SJCRH30 (cell line): Measurements from ENCODE around the gene PRKCE. TPM values are rescaled to one million over a fixed set of nuclear protein-coding genes. Genes with fewer than 3 reads are reported as not detected.

Source experiments
- DNase-seq, 2 experiments: peaks; one replicate each; pipeline ENCODE4 v3.0.0-alpha.2; 2015 to 2020
- H3K27ac ChIP-seq: fragments of 250-450 bp; sonication (Bioruptor Pico); 2 replicates; pipeline ENCODE4 v1.5.1; 2020; ENCODE audit warnings: mild to moderate bottlenecking, moderate library complexity
- H3K27me3 ChIP-seq: fragments of 250-450 bp; sonication (Bioruptor Pico); 2 replicates; pipeline ENCODE4 v1.5.1; 2020; ENCODE audit warnings: mild to moderate bottlenecking, moderate library complexity
- H3K36me3 ChIP-seq: fragments of 250-450 bp; sonication (Bioruptor Pico); 2 replicates; pipeline ENCODE4 v1.5.1; 2020; ENCODE audit warnings: mild to moderate bottlenecking, moderate library complexity
- H3K4me1 ChIP-seq: fragments of 250-450 bp; sonication (Bioruptor Pico); 2 replicates; pipeline ENCODE4 v1.5.1; 2020; ENCODE audit warnings: mild to moderate bottlenecking, moderate library complexity
- H3K4me3 ChIP-seq: fragments of 250-450 bp; sonication (Bioruptor Pico); 2 replicates; pipeline ENCODE4 v1.5.1; 2020; ENCODE audit warnings: mild to moderate bottlenecking, moderate library complexity
- H3K9me3 ChIP-seq: fragments of 250-450 bp; sonication (Bioruptor Pico); replicated peaks from 2 replicates; pipeline ENCODE4 v1.5.1; 2020; ENCODE audit warnings: mild to moderate bottlenecking, moderate library complexity
- total RNA-seq: library from RNA; depleted of rRNA; stranded (reverse); fragments of >200 nt; shearing (Covaris generic); gene quantifications from 2 replicates; pipeline ENCODE4 v1.2.3, GENCODE V29; 2014

PRKCE gene
- total RNA-seq, 1 experiment from 2014 or later: 11.9 TPM

GRCh38 chr2:45964223-45964841, 312.9 kb downstream of the PRKCE start:
- Histone ChIP-seq H3K27me3 (no peaks in the 10 kb centered on the region), H3K4me3 (no peak overlapping the region), H3K36me3 (no peaks in the 10 kb centered on the region), H3K27ac (no peak overlapping the region), H3K4me1 (peaks cover 11% of the 10 kb centered on the region; the same call in 1 of the 2 replicates), H3K9me3 (no peaks in the 10 kb centered on the region)
- peak; percentile 70 to 78 for DNase-seq

DNA sequence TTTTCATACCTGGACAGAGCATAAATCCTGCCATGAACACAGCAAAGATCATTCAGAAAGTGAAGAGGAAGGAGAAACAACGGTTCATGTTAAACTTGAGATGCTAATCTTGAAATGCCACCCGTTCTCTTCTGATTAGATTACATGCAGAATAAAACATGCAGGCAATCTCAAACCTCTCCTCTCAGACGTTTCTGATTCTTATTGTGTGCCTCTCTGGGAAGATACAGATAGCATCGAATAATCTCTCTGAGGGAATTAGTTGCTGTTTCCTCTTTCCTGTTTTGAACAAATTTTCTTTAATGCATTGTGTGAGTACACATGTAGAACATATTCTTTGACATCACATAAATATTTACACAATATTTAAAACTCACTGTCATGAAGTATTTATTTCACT, 313.4 kb downstream of the PRKCE start:
- no peak overlapping the region for H3K27ac ChIP-seq
- no peak for DNase-seq

GRCh38 chr2:45965871-45966498, 314.5 kb downstream of the PRKCE start:
- H3K4me3 ChIP-seq: no peak overlapping the region
- peaks cover 11% of the 10 kb centered on the region; the same call in 1 of the 2 replicates for H3K4me1 ChIP-seq
- DNase-seq: no peak
- no peak overlapping the region for H3K27ac ChIP-seq
- no peaks in the 10 kb centered on the region for H3K27me3 ChIP-seq
- H3K9me3 ChIP-seq: no peaks in the 10 kb centered on the region
- H3K36me3 ChIP-seq: no peaks in the 10 kb centered on the region

More for the DNA sequence above, 313.4 kb downstream of the PRKCE start:
- Histone ChIP-seq H3K9me3 (no peaks in the 10 kb centered on the region), H3K27me3 (no peaks in the 10 kb centered on the region), H3K4me1 (peaks cover 11% of the 10 kb centered on the region; the same call in 1 of the 2 replicates), H3K4me3 (no peak overlapping the region), H3K36me3 (no peaks in the 10 kb centered on the region)

DNA sequence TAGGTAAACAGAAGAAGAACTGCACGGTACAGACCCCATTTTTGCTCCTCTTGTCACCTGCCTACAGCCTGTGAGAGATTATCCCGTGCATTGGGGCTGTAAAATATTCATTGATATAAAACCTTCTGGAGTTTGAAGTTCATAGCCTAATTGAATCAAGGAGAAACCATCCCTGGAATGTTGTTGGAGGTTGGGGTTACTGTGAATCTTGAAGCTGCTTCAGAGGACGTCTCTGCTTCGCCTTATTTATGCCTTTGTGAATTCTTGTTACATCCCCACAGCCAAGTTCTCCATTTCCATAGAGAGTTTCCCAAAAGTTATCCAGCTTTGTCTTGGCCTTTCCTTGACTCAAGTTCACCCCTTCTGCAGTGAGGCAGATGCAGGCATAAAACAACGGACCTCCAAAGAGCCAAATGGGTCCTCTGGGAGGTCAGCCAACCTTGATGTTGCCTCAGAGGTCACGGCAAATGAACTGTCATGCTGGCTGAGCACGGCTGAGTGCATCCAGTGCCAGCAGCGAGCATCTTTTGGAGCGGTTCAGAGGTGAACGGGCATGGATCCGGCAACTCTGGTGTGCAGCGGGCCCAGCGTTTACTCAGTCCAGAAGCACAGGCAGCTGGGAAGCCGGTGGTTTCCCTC, 317.6 kb downstream of the PRKCE start:
- H3K27me3 ChIP-seq: no peaks in the 10 kb centered on the region
- peaks cover 7% of the 10 kb centered on the region; the same call in 1 of the 2 replicates for H3K4me1 ChIP-seq
- H3K27ac ChIP-seq: no peak overlapping the region
- H3K9me3 ChIP-seq: no peaks in the 10 kb centered on the region
- H3K4me3 ChIP-seq: no peak overlapping the region
- no peaks in the 10 kb centered on the region for H3K36me3 ChIP-seq
- no peak for DNase-seq

GRCh38 chr2:45973426-45973825, 322.0 kb downstream of the PRKCE start:
- Histone ChIP-seq H3K36me3 (no peaks in the 10 kb centered on the region), H3K4me1 (no peaks in the 10 kb centered on the region), H3K4me3 (no peak overlapping the region), H3K27me3 (no peaks in the 10 kb centered on the region), H3K9me3 (no peaks in the 10 kb centered on the region), H3K27ac (no peak overlapping the region)
- DNase-seq: no peak

- H3K4me3 ChIP-seq: no peak overlapping the region
- H3K4me1 ChIP-seq: no peaks in the 10 kb centered on the region
- H3K27me3 ChIP-seq: no peaks in the 10 kb centered on the region
- DNase-seq: no peak
- no peaks in the 10 kb centered on the region for H3K9me3 ChIP-seq
- H3K36me3 ChIP-seq: no peaks in the 10 kb centered on the region
- H3K27ac ChIP-seq: no peak overlapping the region
These were observed 322.6 kb downstream of the PRKCE start for GRCh38 chr2:45974056-45974455.

DNA sequence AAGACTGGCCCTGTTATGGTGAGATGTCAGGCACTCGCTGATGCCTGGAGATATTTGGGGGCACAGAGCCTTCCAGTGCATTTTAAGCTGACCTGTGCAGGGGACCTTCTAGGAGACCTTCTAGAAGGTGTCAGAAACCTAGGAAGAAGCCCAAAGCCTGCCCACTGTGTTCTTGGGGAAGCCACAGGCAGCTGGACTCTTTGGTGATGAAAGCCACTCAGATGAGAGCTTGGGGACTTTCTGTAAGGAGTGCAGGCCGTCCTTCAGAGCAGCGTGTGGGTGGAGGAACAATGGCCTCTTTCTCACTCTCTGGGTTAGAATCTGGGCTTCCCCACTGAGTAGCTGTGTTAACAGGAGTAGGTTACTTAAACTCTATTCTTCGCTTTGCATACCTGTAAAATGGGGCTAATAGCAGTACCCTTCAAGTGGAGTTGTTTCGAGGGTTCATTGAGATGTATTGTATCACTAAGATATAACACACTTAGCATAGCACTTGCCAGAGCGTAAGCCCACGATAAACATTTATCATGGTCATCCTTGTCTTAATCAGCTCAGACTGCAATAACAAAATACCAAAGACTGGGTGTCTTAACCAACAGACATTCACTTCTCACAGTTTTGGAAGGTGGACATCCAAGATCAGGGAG, 323.4 kb downstream of the PRKCE start:
- Histone ChIP-seq H3K27me3 (no peaks in the 10 kb centered on the region), H3K4me3 (no peak overlapping the region), H3K4me1 (no peaks in the 10 kb centered on the region), H3K27ac (no peak overlapping the region), H3K36me3 (no peaks in the 10 kb centered on the region), H3K9me3 (no peaks in the 10 kb centered on the region)
- no peak for DNase-seq

DNA sequence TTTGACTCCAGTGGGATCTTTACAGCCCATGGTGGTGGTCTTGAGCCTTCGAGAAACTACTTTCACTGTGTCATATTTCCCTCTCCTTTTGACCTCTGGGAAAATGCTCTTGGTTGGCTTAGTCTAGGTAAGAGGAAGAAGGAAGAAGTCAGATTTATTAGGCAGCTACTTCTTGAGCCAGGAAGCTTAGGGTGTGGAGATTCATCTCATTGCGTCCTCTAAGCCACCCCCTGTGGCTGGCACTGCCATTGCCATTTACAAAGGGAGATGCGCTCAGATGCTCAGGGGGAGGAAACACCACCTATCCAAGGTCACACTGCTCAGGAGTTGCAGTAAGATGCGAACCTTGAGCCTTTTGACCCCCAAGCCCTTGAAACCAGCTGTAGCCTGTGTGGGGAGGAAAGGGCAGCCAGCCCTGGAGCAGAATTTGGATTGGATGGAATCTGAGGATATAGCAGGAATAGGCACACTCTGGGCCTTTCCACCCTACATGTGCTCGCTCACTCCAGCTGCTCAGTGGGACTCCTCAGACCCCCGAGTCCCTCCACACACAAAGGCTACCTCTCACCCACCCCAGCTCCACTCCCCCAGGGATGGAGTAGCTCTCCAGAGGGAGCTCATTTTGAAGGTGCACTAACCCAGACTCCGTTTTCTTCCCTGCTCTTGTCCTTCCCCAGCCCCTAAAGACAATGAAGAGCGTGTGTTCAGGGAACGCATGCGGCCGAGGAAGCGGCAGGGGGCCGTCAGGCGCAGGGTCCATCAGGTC, 324.5 kb downstream of the PRKCE start:
- DNase-seq: no peak
- no peaks in the 10 kb centered on the region for H3K4me1 ChIP-seq
- no peaks in the 10 kb centered on the region for H3K36me3 ChIP-seq
- H3K9me3 ChIP-seq: no peaks in the 10 kb centered on the region
- no peak overlapping the region for H3K4me3 ChIP-seq
- no peaks in the 10 kb centered on the region for H3K27me3 ChIP-seq
- no peak overlapping the region for H3K27ac ChIP-seq

- no peaks in the 10 kb centered on the region for H3K4me1 ChIP-seq
- no peak for DNase-seq
- H3K4me3 ChIP-seq: no peak overlapping the region
- no peak overlapping the region for H3K27ac ChIP-seq
- H3K27me3 ChIP-seq: no peaks in the 10 kb centered on the region
- H3K36me3 ChIP-seq: no peaks in the 10 kb centered on the region
- H3K9me3 ChIP-seq: no peaks in the 10 kb centered on the region
These were observed 326.9 kb downstream of the PRKCE start for GRCh38 chr2:45978302-45978859.

DNA sequence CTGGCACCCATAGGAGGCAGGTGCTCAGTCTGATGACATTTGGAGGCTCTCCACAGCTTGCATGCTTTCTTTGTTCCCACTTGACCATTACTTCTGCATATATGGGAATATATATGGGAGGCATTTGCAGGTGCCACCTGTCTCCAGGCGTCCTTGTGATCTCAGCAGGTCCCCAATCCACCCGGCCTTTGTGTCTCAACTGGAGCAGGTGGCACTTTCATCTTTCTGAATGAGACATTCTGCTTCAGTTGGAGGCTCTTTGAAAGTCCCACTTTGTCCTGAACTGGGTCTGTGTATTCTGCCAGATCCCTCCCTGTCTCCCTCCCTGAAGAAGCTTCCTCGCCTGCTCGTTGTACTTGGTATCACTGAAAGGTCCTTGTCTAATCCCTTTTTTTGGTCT, 327.6 kb downstream of the PRKCE start:
- Histone ChIP-seq H3K27ac (no peak overlapping the region), H3K27me3 (no peaks in the 10 kb centered on the region), H3K9me3 (no peaks in the 10 kb centered on the region), H3K4me1 (no peaks in the 10 kb centered on the region), H3K36me3 (no peaks in the 10 kb centered on the region), H3K4me3 (no peak overlapping the region)
- no peak for DNase-seq

DNA sequence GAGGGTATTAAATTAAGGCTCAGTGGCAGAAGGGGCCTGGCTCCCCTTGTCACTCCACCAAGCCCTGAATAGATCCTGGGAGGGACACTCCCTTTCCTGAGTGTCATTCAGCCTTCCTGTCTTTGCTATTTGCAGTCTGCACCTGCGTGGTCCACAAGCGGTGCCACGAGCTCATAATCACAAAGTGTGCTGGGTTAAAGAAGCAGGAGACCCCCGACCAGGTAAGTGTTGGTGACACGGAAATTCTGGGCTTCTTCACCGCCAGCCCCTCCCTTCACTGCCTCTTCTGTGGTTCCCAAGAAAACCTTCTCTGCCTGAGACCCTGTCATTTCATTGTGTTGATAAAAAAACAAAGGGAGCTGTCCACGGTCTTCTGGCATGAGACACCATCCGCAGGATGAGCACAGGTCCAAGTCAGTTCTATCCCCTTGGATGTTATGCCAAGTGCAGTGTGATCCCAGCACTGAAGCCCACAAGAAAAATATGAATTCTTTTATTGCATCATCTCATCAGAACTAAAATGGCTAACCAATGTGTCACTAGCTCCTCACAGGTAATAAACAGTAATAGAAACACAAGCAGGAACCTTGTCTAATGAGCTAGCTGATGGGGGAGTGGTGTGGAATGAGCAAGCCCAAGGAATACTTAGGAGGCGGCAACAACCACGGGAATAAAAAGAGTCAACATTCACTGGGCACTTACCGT, 328.8 kb downstream of the PRKCE start:
- Histone ChIP-seq H3K4me1 (no peaks in the 10 kb centered on the region), H3K27me3 (no peaks in the 10 kb centered on the region), H3K4me3 (no peak overlapping the region), H3K27ac (no peak overlapping the region), H3K9me3 (no peaks in the 10 kb centered on the region), H3K36me3 (no peaks in the 10 kb centered on the region)
- DNase-seq: no peak

GRCh38 chr2:45981384-45981930, 330.0 kb downstream of the PRKCE start:
- H3K36me3 ChIP-seq: no peaks in the 10 kb centered on the region
- no peaks in the 10 kb centered on the region for H3K9me3 ChIP-seq
- H3K27me3 ChIP-seq: no peaks in the 10 kb centered on the region
- no peaks in the 10 kb centered on the region for H3K4me1 ChIP-seq
- H3K27ac ChIP-seq: no peak overlapping the region
- H3K4me3 ChIP-seq: no peak overlapping the region
- DNase-seq: no peak

DNA sequence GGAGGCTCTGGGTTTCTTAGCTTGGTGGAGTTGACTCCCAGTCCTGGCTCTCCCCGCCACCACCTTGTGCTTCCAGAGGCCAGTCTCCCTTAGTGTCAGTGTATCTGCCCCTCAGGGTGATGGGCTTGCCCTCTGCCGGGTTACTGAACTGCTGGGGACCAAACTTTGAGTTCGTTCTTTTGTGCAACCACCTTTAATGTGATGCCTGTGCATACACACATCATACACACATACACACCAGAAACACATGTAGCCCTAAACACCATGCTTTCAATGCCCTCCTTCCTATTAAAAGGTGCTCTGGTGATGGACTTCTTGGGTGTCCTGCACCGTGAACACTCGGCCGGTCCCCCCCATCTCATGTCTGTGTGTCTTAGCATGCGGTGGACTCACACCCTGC, 330.6 kb downstream of the PRKCE start:
- H3K9me3 ChIP-seq: no peaks in the 10 kb centered on the region
- H3K36me3 ChIP-seq: no peaks in the 10 kb centered on the region
- H3K4me1 ChIP-seq: no peaks in the 10 kb centered on the region
- DNase-seq: no peak
- H3K27me3 ChIP-seq: no peaks in the 10 kb centered on the region
- H3K4me3 ChIP-seq: no peak overlapping the region
- H3K27ac ChIP-seq: no peak overlapping the region

GRCh38 chr2:45983213-45983612, 331.7 kb downstream of the PRKCE start:
- no peaks in the 10 kb centered on the region for H3K9me3 ChIP-seq
- H3K27me3 ChIP-seq: no peaks in the 10 kb centered on the region
- no peaks in the 10 kb centered on the region for H3K4me1 ChIP-seq
- no peak overlapping the region for H3K27ac ChIP-seq
- no peak overlapping the region for H3K4me3 ChIP-seq
- H3K36me3 ChIP-seq: no peaks in the 10 kb centered on the region
- no peak for DNase-seq
